HG02798 (cell line): Measurements from ENCODE around the gene LENG1.

Source experiments
- ATAC-seq: cut with Tn5 transposase; IDR thresholded peaks from one replicate; pipeline ENCODE4 v1.9.1; 2021; ENCODE audit warnings: mild to moderate bottlenecking; ENCODE audit not compliant: unreplicated experiment, poor library complexity

The LENG1 gene

GRCh38 chr19:54168174-54168917 is 8.8 kb upstream of the LENG1 start:
- peak; percentile 69 for ATAC-seq

GRCh38 chr19:54165222-54165621 is 5.7 kb upstream of the LENG1 start:
- no peak for ATAC-seq

GRCh38 chr19:54164369-54165068 is 5.0 kb upstream of the LENG1 start:
- no peak for ATAC-seq

- ATAC-seq: no peak
These were observed 3.4 kb upstream of the LENG1 start for GRCh38 chr19:54162884-54163283.

GRCh38 chr19:54162241-54162805 is 2.8 kb upstream of the LENG1 start:
- ATAC-seq: no peak

GRCh38 chr19:54160854-54161253 is 1.3 kb upstream of the LENG1 start:
- no peak for ATAC-seq

- no peak for ATAC-seq
These were observed 776 bp upstream of the LENG1 start for GRCh38 chr19:54160182-54160811.

GRCh38 chr19:54158812-54159351 is 639 bp downstream of the LENG1 start:
- no peak for ATAC-seq

- no peak for ATAC-seq
These were observed 2.6 kb downstream of the LENG1 start for GRCh38 chr19:54156953-54157352.

- no peak for ATAC-seq
These were observed 3.0 kb downstream of the LENG1 start for GRCh38 chr19:54156490-54156889.

GRCh38 chr19:54155694-54156093 is 3.8 kb downstream of the LENG1 start:
- ATAC-seq: no peak

- ATAC-seq: no peak
These were observed 4.7 kb downstream of the LENG1 start for GRCh38 chr19:54154603-54155345.

GRCh38 chr19:54153731-54154326 is 5.7 kb downstream of the LENG1 start:
- ATAC-seq: no peak

GRCh38 chr19:54152878-54153524 is 6.5 kb downstream of the LENG1 start:
- ATAC-seq: no peak

GRCh38 chr19:54152267-54152666 is 7.3 kb downstream of the LENG1 start:
- no peak for ATAC-seq

GRCh38 chr19:54151362-54152035 is 8.0 kb downstream of the LENG1 start:
- no peak for ATAC-seq

GRCh38 chr19:54149021-54149812 is 10.3 kb downstream of the LENG1 start:
- no peak for ATAC-seq

GRCh38 chr19:54148158-54148557 is 11.4 kb downstream of the LENG1 start:
- ATAC-seq: no peak
